ENCODE results near the gene CAMKV. TPM values are rescaled to one million over a fixed set of nuclear protein-coding genes. Genes with fewer than 3 reads are reported as not detected.
"Not testable (repeated sequence)": the region's sequence is repeated elsewhere in the genome, so short reads cannot be mapped to it uniquely, and the experiment has no call there.

CAMKV gene, protein sequence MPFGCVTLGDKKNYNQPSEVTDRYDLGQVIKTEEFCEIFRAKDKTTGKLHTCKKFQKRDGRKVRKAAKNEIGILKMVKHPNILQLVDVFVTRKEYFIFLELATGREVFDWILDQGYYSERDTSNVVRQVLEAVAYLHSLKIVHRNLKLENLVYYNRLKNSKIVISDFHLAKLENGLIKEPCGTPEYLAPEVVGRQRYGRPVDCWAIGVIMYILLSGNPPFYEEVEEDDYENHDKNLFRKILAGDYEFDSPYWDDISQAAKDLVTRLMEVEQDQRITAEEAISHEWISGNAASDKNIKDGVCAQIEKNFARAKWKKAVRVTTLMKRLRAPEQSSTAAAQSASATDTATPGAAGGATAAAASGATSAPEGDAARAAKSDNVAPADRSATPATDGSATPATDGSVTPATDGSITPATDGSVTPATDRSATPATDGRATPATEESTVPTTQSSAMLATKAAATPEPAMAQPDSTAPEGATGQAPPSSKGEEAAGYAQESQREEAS
- not detected for total RNA-seq

- H3K4me3 ChIP-seq: peak within 1 kb of the TSS; percentile 0 to 49
- no peaks in the 10 kb centered on the region for H3K36me3 ChIP-seq
- no peaks in the 10 kb centered on the region for H3K9me3 ChIP-seq
- WGBS, 2 donors (ENCODE audit: low coverage in 1 of 2): no CpG with 5 or more reads among the region's 59 CpGs
- H3K27me3 ChIP-seq: peaks cover 65% of the 10 kb centered on the region
- H3K4me1 ChIP-seq: peaks cover 0 to 16% (median 9%) of the 10 kb centered on the region in 3 donors
- no peak for TF ChIP-seq POLR2A (IDR thresholded peaks at IDR 0.05)
- TF ChIP-seq POLR2AphosphoS5 (IDR thresholded peaks at IDR 0.05): no peak
- TF ChIP-seq CTCF (IDR thresholded peaks at IDR 0.05): no peak
- no peak for TF ChIP-seq EP300 (IDR thresholded peaks at IDR 0.05)
- H3K27ac ChIP-seq: no peak within 1 kb of the TSS
- ATAC-seq: peak; percentile 22
Measured at GRCh38 chr3:49869525-49870126, at the start of gene CAMKV. Gene CAMKV (minus strand): TSS chr3:49869906. CDS start chr3:49862388, 7,518 bp downstream.

DNA sequence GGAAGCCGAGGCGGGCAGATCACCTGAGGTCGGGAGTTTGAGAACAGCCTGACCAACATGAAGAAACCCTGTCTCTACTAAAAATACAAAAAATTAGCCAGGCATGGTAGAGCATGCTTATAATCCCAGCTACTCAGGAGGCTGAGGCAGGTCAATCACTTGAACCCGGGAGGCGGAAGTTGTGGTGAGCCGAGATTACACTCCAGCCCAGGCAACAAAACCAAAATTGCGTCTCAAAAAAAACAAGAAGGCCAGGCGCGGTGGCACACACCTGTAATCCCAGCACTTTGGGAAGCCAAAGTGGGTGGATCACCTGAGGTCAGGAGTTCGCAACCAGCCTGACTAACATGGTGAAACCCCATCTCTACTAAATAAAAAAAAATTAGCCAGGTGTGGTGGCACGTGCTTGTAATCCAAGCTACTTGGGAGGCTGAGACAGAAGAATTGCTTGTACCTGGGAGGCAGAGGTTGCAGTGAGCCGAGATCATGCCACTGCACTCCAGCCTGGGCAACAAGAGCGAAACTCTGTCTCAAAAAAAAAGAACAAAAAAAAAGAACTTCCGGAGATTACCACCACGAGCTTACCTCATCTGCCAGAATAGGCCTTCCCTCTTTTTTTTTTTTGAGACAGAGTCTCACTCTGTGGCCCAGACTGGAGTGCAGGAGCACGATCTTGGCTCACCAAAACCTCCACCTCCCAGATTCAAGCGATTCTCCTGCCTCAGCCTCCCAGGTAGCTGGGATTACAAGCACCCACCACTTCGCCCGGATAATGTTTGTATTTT is 48.3 kb upstream of the CAMKV start:
- not testable (repeated sequence) for ATAC-seq, H3K4me1 ChIP-seq, H3K4me3 ChIP-seq, H3K27ac ChIP-seq, H3K9me3 ChIP-seq, H3K36me3 ChIP-seq, H3K27me3 ChIP-seq
- 81 to 94% methylated on average over 9 to 14 of the region's 19 CpGs for WGBS, 2 donors (ENCODE audit: low coverage in 1 of 2)

GRCh38 chr3:49916686-49917085 is 47.0 kb upstream of the CAMKV start:
- Histone ChIP-seq H3K4me1 (no peaks in the 10 kb centered on the region), H3K9me3 (no peaks in the 10 kb centered on the region), H3K27ac (no peak overlapping the region), H3K4me3 (no peak overlapping the region), H3K36me3 (peaks cover 0 to 16% of the 10 kb centered on the region in 2 donors), H3K27me3 (no peaks in the 10 kb centered on the region)
- WGBS, 2 donors (ENCODE audit: low coverage in 1 of 2): 80 to 88% methylated on average over 2 of the region's 5 CpGs
- TF ChIP-seq POLR2A (IDR thresholded peaks at IDR 0.05) (no peak), EP300 (IDR thresholded peaks at IDR 0.05) (no peak), POLR2AphosphoS5 (IDR thresholded peaks at IDR 0.05) (no peak), CTCF (IDR thresholded peaks at IDR 0.05) (no peak)
- ATAC-seq: peak; percentile 36

DNA sequence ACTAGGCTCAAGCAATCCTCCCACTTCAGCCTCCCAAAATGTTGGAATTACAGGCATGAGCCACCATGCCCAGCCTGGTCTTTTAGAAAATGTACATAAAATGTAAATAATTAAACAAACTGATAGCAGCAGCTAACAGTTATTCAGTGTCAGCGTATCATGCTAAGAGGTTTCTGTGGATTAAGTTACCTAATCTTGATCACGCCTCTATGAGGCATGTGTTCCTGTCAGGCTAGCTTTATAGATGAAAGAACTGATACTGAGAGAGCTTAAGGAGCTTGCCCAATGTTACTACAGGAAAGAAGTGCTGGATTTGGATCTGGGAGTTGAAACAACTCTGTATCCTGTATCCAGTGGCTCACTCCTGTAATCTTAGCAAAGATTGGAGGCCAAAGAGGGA is 45.2 kb upstream of the CAMKV start:
- H3K27me3 ChIP-seq: no peaks in the 10 kb centered on the region
- no peak overlapping the region for H3K4me3 ChIP-seq
- H3K4me1 ChIP-seq: no peaks in the 10 kb centered on the region
- no peak overlapping the region for H3K27ac ChIP-seq
- H3K36me3 ChIP-seq: peaks cover 0 to 34% of the 10 kb centered on the region in 2 donors
- no peak for ATAC-seq
- no peaks in the 10 kb centered on the region for H3K9me3 ChIP-seq
- TF ChIP-seq POLR2A (IDR thresholded peaks at IDR 0.05) (no peak), CTCF (IDR thresholded peaks at IDR 0.05) (no peak), POLR2AphosphoS5 (IDR thresholded peaks at IDR 0.05) (no peak), EP300 (IDR thresholded peaks at IDR 0.05) (no peak)
- 100% methylated on average over 2 of the region's 2 CpGs for WGBS, 2 donors (ENCODE audit: low coverage in 1 of 2)

- H3K4me1 ChIP-seq: no peaks in the 10 kb centered on the region
- ATAC-seq: no peak
- peaks cover 0 to 51% of the 10 kb centered on the region in 2 donors for H3K36me3 ChIP-seq
- H3K9me3 ChIP-seq: no peaks in the 10 kb centered on the region
- H3K27ac ChIP-seq: no peak overlapping the region
- WGBS, 2 donors (ENCODE audit: low coverage in 1 of 2): 65 to 89% methylated on average over 4 of the region's 4 CpGs
- no peak overlapping the region for H3K4me3 ChIP-seq
- TF ChIP-seq POLR2AphosphoS5 (IDR thresholded peaks at IDR 0.05): no peak
- TF ChIP-seq EP300 (IDR thresholded peaks at IDR 0.05): no peak
- no peak for TF ChIP-seq CTCF (IDR thresholded peaks at IDR 0.05)
- no peak for TF ChIP-seq POLR2A (IDR thresholded peaks at IDR 0.05)
- H3K27me3 ChIP-seq: no peaks in the 10 kb centered on the region
Measured at GRCh38 chr3:49912881-49913281, 43.2 kb upstream of the CAMKV start.
